ENCODE measurements around the gene DNMT3B.

Gene DNMT3B

GRCh38 chr20:32841174-32841573 lies 79.0 kb downstream of the DNMT3B start:
- no peak for TF ChIP-seq CTCF (IDR thresholded peaks at IDR 0.05; ENCODE audit: insufficient read depth, missing control alignments)
- FAIRE-seq = no peak
- no peak for DNase-seq (ENCODE audit: insufficient read length, low spot score)

- FAIRE-seq (no peak), DNase-seq (ENCODE audit: insufficient read length, low spot score) (no peak)
- no peak for TF ChIP-seq CTCF (IDR thresholded peaks at IDR 0.05; ENCODE audit: insufficient read depth, missing control alignments)
These were observed 79.4 kb downstream of the DNMT3B start for GRCh38 chr20:32841632-32842031.

DNA sequence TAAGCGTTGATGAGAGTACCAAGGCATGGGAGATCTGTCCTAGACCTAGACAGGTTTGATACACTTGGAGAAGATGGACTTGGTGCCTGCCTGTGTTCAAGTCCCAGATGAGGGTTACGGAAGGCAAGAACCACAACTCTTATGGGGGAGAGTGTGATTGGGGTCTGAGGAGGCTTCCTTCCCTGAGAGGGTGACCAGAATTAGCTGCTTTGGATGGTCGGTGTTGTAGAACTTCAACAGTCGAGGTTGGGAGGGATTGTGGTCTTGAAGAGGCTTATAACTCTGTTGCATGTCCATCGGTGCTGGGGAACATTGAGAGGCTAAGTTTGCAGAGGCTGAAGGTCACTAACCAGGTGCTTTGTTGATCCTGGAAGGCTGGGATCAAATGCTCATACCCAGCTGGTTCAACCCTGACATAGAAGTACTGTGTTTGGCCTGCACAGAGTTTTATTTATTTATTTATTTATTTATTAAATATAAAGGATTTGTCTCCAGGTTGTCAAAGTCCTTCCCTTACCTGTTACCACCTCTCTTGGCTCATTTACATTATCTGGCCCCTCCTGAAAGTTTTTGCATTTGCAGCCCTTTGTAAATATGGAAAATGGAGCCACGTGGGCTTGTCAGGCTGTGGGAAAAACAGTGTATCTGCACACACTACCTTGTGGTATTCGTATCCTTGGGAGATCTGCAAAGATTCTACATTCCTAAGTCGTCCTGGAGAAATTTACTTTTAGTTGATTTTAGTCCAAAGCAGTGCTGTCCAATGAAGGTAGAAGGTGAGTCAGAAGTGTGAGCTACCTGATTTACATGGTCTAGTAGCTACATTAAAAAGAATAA lies 80.7 kb downstream of the DNMT3B start:
- DNase-seq (ENCODE audit: insufficient read length, low spot score) (no peak), FAIRE-seq (no peak)
- no peak for TF ChIP-seq CTCF (IDR thresholded peaks at IDR 0.05; ENCODE audit: insufficient read depth, missing control alignments)

- FAIRE-seq (no peak), DNase-seq (ENCODE audit: insufficient read length, low spot score) (no peak)
- no peak for TF ChIP-seq CTCF (IDR thresholded peaks at IDR 0.05; ENCODE audit: insufficient read depth, missing control alignments)
These were observed 83.6 kb downstream of the DNMT3B start for GRCh38 chr20:32845786-32846185.

GRCh38 chr20:32846852-32847251 lies 84.7 kb downstream of the DNMT3B start:
- no peak for FAIRE-seq
- TF ChIP-seq CTCF (IDR thresholded peaks at IDR 0.05; ENCODE audit: insufficient read depth, missing control alignments) = no peak
- no peak for DNase-seq (ENCODE audit: insufficient read length, low spot score)

DNA sequence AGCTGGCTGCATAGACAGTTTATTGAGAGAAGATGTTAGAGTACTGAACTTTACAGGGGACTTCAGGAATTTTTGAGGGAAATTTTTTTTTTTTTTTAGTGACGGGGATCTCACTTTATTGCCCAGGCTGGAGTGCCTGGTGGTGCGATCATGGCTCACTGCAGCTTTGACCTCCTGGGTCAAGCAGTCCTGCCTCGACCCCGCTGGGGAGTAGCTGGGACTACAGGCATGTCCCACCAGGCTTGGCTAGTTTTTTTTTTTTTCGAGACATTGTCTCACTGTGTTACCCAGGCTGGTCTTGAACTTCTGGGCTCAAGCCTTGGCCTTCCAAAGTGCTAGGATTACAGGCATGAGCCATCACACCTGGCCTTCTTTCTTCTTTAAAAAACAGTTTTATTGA lies 85.8 kb downstream of the DNMT3B start:
- no peak for DNase-seq (ENCODE audit: insufficient read length, low spot score)
- TF ChIP-seq CTCF (IDR thresholded peaks at IDR 0.05; ENCODE audit: insufficient read depth, missing control alignments) = no peak
- no peak for FAIRE-seq

GRCh38 chr20:32848846-32849245 lies 86.7 kb downstream of the DNMT3B start:
- TF ChIP-seq CTCF (IDR thresholded peaks at IDR 0.05; ENCODE audit: insufficient read depth, missing control alignments) = no peak
- FAIRE-seq (no peak), DNase-seq (ENCODE audit: insufficient read length, low spot score) (no peak)

Measured in D721Med (cell line).